KMS-11 (cell line): ENCODE data around the gene RAB5IF.

ENCODE experiments used
- H2AFZ ChIP-seq: fragments of 200-600 bp; sonication (generic); 2 replicates; pipeline ENCODE4 v1.6.1; 2016; ENCODE audit warnings: antibody characterized with exemption, mixed run types, low read depth
- H3K27ac ChIP-seq: fragments of 200-600 bp; sonication (generic); 2 replicates; pipeline ENCODE4 v1.6.1; 2016; ENCODE audit warnings: mild to moderate bottlenecking, mixed run types
- H3K27me3 ChIP-seq: fragments of 200-600 bp; sonication (generic); 2 replicates; pipeline ENCODE4 v1.6.1; 2017; ENCODE audit warnings: mild to moderate bottlenecking, low read depth, mixed run types, moderate library complexity; ENCODE audit not compliant: insufficient read depth
- H3K36me3 ChIP-seq: fragments of 200-600 bp; sonication (generic); 2 replicates; pipeline ENCODE4 v1.6.1; 2017; ENCODE audit warnings: mild to moderate bottlenecking, mixed run types; ENCODE audit not compliant: insufficient read depth
- H3K4me1 ChIP-seq: fragments of 200-600 bp; sonication (generic); 2 replicates; pipeline ENCODE4 v1.6.1; 2016; ENCODE audit warnings: mild to moderate bottlenecking, low read depth, mixed run types; ENCODE audit not compliant: poor library complexity, severe bottlenecking
- H3K4me2 ChIP-seq: fragments of 200-600 bp; sonication (generic); 2 replicates; pipeline ENCODE4 v1.7.0; 2016; ENCODE audit warnings: mild to moderate bottlenecking, mixed run types
- H3K4me3 ChIP-seq: fragments of 200-600 bp; sonication (generic); IDR thresholded peaks from 2 replicates; pipeline ENCODE4 v1.6.1; 2017; ENCODE audit warnings: low read depth, low read length, mixed read lengths; ENCODE audit not compliant: insufficient read depth
- H3K79me2 ChIP-seq: fragments of 200-600 bp; sonication (generic); 2 replicates; pipeline ENCODE4 v1.6.1; 2016; ENCODE audit warnings: low read depth, mixed run types; ENCODE audit not compliant: insufficient read depth
- H3K9ac ChIP-seq: fragments of 200-600 bp; sonication (generic); 2 replicates; pipeline ENCODE4 v1.6.1; 2016; ENCODE audit warnings: mild to moderate bottlenecking, mixed run types
- H4K20me1 ChIP-seq: fragments of 200-600 bp; sonication (generic); 2 replicates; pipeline ENCODE4 v1.6.1; 2016; ENCODE audit warnings: mild to moderate bottlenecking, mixed run types; ENCODE audit not compliant: insufficient read depth
- TF ChIP-seq, protein P1 (sequence below): fragments of 200-600 bp; sonication (generic); conservative IDR thresholded peaks from 2 replicates; pipeline ENCODE4 v1.6.1; 2017; ENCODE audit warnings: low read depth, mild to moderate bottlenecking, antibody characterized with exemption, low read length, moderate library complexity, mixed read lengths

RAB5IF gene

DNA sequence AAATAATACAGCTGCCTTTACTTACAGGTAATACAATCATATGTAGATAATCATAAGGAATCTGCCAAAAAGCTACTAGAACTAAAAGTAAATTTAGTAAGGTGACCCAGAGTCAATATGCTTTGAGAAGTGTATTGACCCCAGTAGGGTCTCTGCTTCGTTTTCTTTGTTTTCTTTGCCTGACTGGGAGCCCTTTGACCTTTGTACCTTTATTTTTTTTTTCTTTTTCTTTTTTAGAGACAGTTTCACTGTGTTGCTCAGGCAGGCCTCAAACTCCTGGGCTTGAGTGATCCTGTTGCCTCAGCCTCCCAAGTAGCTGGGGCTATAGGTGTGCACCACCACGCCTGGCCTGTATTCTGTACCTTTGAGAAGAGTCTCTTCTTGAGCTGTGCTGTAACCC is 17.9 kb downstream of the RAB5IF start:
- H3K4me1 ChIP-seq, result no peaks in the 10 kb centered on the region
- H3K4me3 ChIP-seq, result no peak overlapping the region
- no peaks in the 10 kb centered on the region for H4K20me1 ChIP-seq
- no peak overlapping the region for H3K27ac ChIP-seq
- TF ChIP-seq, protein P1, sequence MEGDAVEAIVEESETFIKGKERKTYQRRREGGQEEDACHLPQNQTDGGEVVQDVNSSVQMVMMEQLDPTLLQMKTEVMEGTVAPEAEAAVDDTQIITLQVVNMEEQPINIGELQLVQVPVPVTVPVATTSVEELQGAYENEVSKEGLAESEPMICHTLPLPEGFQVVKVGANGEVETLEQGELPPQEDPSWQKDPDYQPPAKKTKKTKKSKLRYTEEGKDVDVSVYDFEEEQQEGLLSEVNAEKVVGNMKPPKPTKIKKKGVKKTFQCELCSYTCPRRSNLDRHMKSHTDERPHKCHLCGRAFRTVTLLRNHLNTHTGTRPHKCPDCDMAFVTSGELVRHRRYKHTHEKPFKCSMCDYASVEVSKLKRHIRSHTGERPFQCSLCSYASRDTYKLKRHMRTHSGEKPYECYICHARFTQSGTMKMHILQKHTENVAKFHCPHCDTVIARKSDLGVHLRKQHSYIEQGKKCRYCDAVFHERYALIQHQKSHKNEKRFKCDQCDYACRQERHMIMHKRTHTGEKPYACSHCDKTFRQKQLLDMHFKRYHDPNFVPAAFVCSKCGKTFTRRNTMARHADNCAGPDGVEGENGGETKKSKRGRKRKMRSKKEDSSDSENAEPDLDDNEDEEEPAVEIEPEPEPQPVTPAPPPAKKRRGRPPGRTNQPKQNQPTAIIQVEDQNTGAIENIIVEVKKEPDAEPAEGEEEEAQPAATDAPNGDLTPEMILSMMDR, result no peak
- H3K4me2 ChIP-seq, result no peak overlapping the region
- no peak overlapping the region for H2AFZ ChIP-seq
- H3K79me2 ChIP-seq, result no peaks in the 10 kb centered on the region
- no peaks in the 10 kb centered on the region for H3K27me3 ChIP-seq
- no peaks in the 10 kb centered on the region for H3K36me3 ChIP-seq
- H3K9ac ChIP-seq, result no peak overlapping the region

DNA sequence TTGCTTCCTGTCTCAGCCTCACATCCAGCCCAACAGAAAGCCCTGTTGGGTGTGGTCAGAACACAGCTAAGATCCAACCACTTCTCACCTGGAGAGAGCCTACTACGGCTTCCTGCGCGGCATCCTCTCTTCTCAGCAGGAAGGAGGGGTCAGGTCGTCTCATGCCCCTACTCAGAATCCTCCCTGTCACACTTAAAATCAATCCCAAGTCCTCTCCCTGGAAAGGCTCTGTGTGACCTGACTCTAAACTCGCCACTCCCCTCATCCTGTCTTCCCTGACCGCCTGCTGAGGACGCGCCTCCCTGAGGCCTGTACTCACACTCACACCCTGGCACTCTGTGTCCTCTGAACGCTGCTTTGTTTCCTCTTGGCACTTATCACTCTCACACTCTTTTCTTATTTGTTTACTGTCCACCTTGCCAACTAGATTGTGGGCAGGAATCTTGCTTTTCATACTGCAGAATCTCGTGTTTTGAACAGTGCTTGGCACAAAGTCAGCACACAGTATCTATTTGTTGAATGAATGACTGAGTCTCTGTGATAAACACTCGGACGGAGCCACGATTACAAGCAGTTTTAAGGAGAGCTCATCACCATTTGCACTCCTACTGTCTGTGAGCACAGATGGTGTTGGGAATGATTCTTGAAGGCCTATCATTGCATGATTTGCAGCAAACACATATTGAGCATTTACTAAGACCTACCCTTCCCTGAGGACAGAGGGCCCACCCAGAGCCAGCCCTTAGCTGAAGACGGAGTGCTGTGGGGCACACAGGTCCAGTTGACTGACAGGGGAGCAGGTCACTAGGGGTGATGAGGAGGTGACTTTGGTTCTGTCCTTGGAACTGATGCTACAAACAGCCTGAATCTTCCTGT is 18.7 kb downstream of the RAB5IF start:
- H4K20me1 ChIP-seq, result no peaks in the 10 kb centered on the region
- no peak overlapping the region for H3K4me3 ChIP-seq
- H3K4me2 ChIP-seq, result no peak overlapping the region
- H3K36me3 ChIP-seq, result no peaks in the 10 kb centered on the region
- no peak overlapping the region for H3K9ac ChIP-seq
- H3K27me3 ChIP-seq, result no peaks in the 10 kb centered on the region
- TF ChIP-seq, protein P1, result no peak
- no peak overlapping the region for H3K27ac ChIP-seq
- H2AFZ ChIP-seq, result no peak overlapping the region
- H3K79me2 ChIP-seq, result no peaks in the 10 kb centered on the region
- peaks cover 3% of the 10 kb centered on the region for H3K4me1 ChIP-seq

DNA sequence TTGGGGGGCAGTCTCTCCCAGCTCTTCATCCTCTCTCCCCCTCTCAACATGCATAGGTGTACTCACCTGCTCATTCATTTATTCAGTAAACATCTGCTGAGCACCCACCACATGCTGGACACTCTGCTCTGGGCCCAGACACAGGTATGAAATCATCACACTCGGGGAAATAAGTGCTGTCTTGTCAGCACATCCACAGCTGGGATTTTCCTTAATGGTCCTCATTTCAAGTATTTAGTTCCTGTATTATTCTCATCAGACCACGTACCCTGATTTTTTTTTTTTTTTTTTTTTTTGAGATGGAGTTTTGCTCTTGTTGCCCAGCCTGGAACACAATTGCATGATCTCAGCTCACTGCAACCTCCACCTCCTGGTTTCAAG is 19.4 kb downstream of the RAB5IF start:
- Histone ChIP-seq H3K4me3 (no peak overlapping the region), H3K27ac (no peak overlapping the region), H2AFZ (no peak overlapping the region), H3K9ac (no peak overlapping the region), H3K27me3 (no peaks in the 10 kb centered on the region), H3K79me2 (no peaks in the 10 kb centered on the region), H3K4me1 (peaks cover 10% of the 10 kb centered on the region), H4K20me1 (no peaks in the 10 kb centered on the region), H3K4me2 (no peak overlapping the region), H3K36me3 (no peaks in the 10 kb centered on the region)
- TF ChIP-seq, protein P1, result no peak

DNA sequence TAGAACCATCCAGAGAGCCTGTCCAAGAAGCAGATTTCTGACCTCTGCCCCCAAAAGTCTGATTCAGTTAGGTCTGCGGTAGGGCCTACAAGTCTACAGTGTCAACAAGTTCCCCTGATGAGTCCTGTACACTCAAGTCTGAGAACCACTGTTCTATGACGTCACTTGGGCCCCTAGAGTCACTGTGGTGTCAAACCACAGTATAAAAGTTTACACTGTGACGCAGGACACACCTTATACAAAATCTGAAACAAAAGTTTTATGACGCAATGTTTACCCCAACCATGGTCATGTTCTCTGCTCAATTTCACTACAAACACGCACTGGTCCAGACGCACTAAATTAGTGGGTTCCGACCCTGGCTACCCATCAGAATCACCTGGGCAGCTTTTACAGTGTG is 22.5 kb downstream of the RAB5IF start:
- Histone ChIP-seq H3K4me1 (peaks cover 21% of the 10 kb centered on the region), H3K27ac (no peak overlapping the region), H3K4me2 (no peak overlapping the region), H2AFZ (no peak overlapping the region), H3K4me3 (no peak overlapping the region), H3K36me3 (no peaks in the 10 kb centered on the region), H4K20me1 (no peaks in the 10 kb centered on the region), H3K27me3 (no peaks in the 10 kb centered on the region), H3K9ac (no peak overlapping the region), H3K79me2 (no peaks in the 10 kb centered on the region)
- TF ChIP-seq, protein P1, result no peak
